HG02798 (cell line): ENCODE data around the gene OPCML.

Source experiments
- ATAC-seq: cut with Tn5 transposase; IDR thresholded peaks from one replicate; pipeline ENCODE4 v1.9.1; 2021; ENCODE audit warnings: mild to moderate bottlenecking; ENCODE audit not compliant: unreplicated experiment, poor library complexity

OPCML gene

GRCh38 chr11:132671851-132672370 lies 860.4 kb downstream of the OPCML start:
- ATAC-seq: no peak

- ATAC-seq: no peak
Observed at GRCh38 chr11:132670921-132671675, 861.2 kb downstream of the OPCML start.

GRCh38 chr11:132669949-132670348 lies 862.4 kb downstream of the OPCML start:
- no peak for ATAC-seq

GRCh38 chr11:132665205-132665604 lies 867.1 kb downstream of the OPCML start:
- ATAC-seq: no peak

GRCh38 chr11:132658696-132659095 lies 873.6 kb downstream of the OPCML start:
- no peak for ATAC-seq

GRCh38 chr11:132658004-132658403 lies 874.3 kb downstream of the OPCML start:
- no peak for ATAC-seq

- no peak for ATAC-seq
Observed at GRCh38 chr11:132655187-132655855, 877.0 kb downstream of the OPCML start.

- no peak for ATAC-seq
Observed at GRCh38 chr11:132653237-132653636, 879.1 kb downstream of the OPCML start.

- ATAC-seq: no peak
Observed at GRCh38 chr11:132650969-132651720, 881.2 kb downstream of the OPCML start.

- ATAC-seq: no peak
Observed at GRCh38 chr11:132649277-132649676, 883.0 kb downstream of the OPCML start.

- ATAC-seq: no peak
Observed at GRCh38 chr11:132648851-132649250, 883.5 kb downstream of the OPCML start.

GRCh38 chr11:132646890-132647289 lies 885.4 kb downstream of the OPCML start:
- no peak for ATAC-seq

- ATAC-seq: no peak
Observed at GRCh38 chr11:132644520-132645239, 887.6 kb downstream of the OPCML start.

- ATAC-seq: no peak
Observed at GRCh38 chr11:132643239-132643638, 889.1 kb downstream of the OPCML start.

- ATAC-seq: no peak
Observed at GRCh38 chr11:132640952-132641351, 891.3 kb downstream of the OPCML start.

GRCh38 chr11:132639986-132640385 lies 892.3 kb downstream of the OPCML start:
- ATAC-seq: no peak

GRCh38 chr11:132639403-132639802 lies 892.9 kb downstream of the OPCML start:
- no peak for ATAC-seq

GRCh38 chr11:132638423-132638822 lies 893.9 kb downstream of the OPCML start:
- no peak for ATAC-seq

- ATAC-seq: no peak
Observed at GRCh38 chr11:132636523-132636922, 895.8 kb downstream of the OPCML start.

- ATAC-seq: no peak
Observed at GRCh38 chr11:132632641-132633124, 899.6 kb downstream of the OPCML start.
